ENCODE measurements around the gene ARHGAP24. TPM values are rescaled to one million over a fixed set of nuclear protein-coding genes. Genes with fewer than 3 reads are reported as not detected.

Gene ARHGAP24
- polyA plus RNA-seq, 3 donors = 12.5 to 32.0 (median 18.8) TPM

- Mint-ChIP-seq H3K4me1 (peaks cover 55% of the 10 kb centered on the region), H3K9me3 (no peaks in the 10 kb centered on the region), H3K27ac (no peak overlapping the region), H3K4me3 (peak overlapping the region in 1 of 2 donors; percentile 77), H3K36me3 (no peaks in the 10 kb centered on the region), H3K27me3 (ENCODE audit: low read depth in 3 of 3) (peaks cover 0 to 1% (median 0%) of the 10 kb centered on the region in 3 donors)
- Histone ChIP-seq H3K27me3 (ENCODE audit: control insufficient read depth in 2 of 2, insufficient read depth in 2 of 2, low read length in 2 of 2) (no peaks in the 10 kb centered on the region), H3K4me3 (replicated peaks in 1 of 3; ENCODE audit: low read depth in 2 of 3, low read length in 3 of 3) (peak overlapping the region in 1 of 3 experiments; percentile 31), H4K20me1 (ENCODE audit: insufficient read depth, low read length) (no peaks in the 10 kb centered on the region), H3K79me2 (ENCODE audit: insufficient read depth, low read length) (no peaks in the 10 kb centered on the region), H3K36me3 (replicated peaks in 1 of 2; ENCODE audit: control insufficient read depth in 1 of 2, insufficient read depth in 2 of 2, low read length in 2 of 2) (no peaks in the 10 kb centered on the region), H3K4me2 (replicated peaks; ENCODE audit: extremely low read depth, low read length, poor library complexity, severe bottlenecking) (peak overlapping the region; percentile 43), H3K4me1 (ENCODE audit: control insufficient read depth in 1 of 2, insufficient read depth in 2 of 2, low read length in 2 of 2) (peaks cover 21 to 23% of the 10 kb centered on the region in 2 donors), H3K9ac (ENCODE audit: insufficient read depth, low read length, poor library complexity, severe bottlenecking) (peak overlapping the region; percentile 15), H2AFZ (ENCODE audit: insufficient read depth, low read depth, low read length, poor library complexity, severe bottlenecking) (peak overlapping the region; percentile 53), H3K27ac (ENCODE audit: low read depth in 1 of 2, low read length in 2 of 2) (no peak overlapping the region), H3K9me3 (replicated peaks in 1 of 2; ENCODE audit: control insufficient read depth in 1 of 2, insufficient read depth in 1 of 2, low read length in 2 of 2) (no peaks in the 10 kb centered on the region)
- TF ChIP-seq CTCF (IDR thresholded peaks at IDR 0.05) = no peak
- no peak for DNase-seq
- intact Hi-C loops (cut with micrococcal nuclease) = no loop called here
- WGBS (ENCODE audit: insufficient coverage) = no CpG with 5 or more reads among the region's 4 CpGs
These were observed 557.6 kb downstream of the ARHGAP24 start for GRCh38 chr4:86032476-86033022.

- intact Hi-C loops (cut with micrococcal nuclease) = no loop called here
- Histone ChIP-seq H4K20me1 (ENCODE audit: insufficient read depth, low read length) (no peaks in the 10 kb centered on the region), H3K27ac (ENCODE audit: low read depth in 1 of 2, low read length in 2 of 2) (no peak overlapping the region), H3K4me1 (ENCODE audit: control insufficient read depth in 1 of 2, insufficient read depth in 2 of 2, low read length in 2 of 2) (peaks cover 21 to 23% of the 10 kb centered on the region in 2 donors), H3K4me2 (replicated peaks; ENCODE audit: extremely low read depth, low read length, poor library complexity, severe bottlenecking) (peak overlapping the region; percentile 43), H3K27me3 (ENCODE audit: control insufficient read depth in 2 of 2, insufficient read depth in 2 of 2, low read length in 2 of 2) (no peaks in the 10 kb centered on the region), H3K79me2 (ENCODE audit: insufficient read depth, low read length) (no peaks in the 10 kb centered on the region), H3K4me3 (replicated peaks in 1 of 3; ENCODE audit: low read depth in 2 of 3, low read length in 3 of 3) (peak overlapping the region in 1 of 3 experiments; percentile 31), H2AFZ (ENCODE audit: insufficient read depth, low read depth, low read length, poor library complexity, severe bottlenecking) (peak overlapping the region; percentile 53), H3K9ac (ENCODE audit: insufficient read depth, low read length, poor library complexity, severe bottlenecking) (peak overlapping the region; percentile 15), H3K9me3 (replicated peaks in 1 of 2; ENCODE audit: control insufficient read depth in 1 of 2, insufficient read depth in 1 of 2, low read length in 2 of 2) (no peaks in the 10 kb centered on the region), H3K36me3 (replicated peaks in 1 of 2; ENCODE audit: control insufficient read depth in 1 of 2, insufficient read depth in 2 of 2, low read length in 2 of 2) (no peaks in the 10 kb centered on the region)
- WGBS (ENCODE audit: insufficient coverage) = 0% methylated on average over 1 of the region's 4 CpGs
- Mint-ChIP-seq H3K27ac (peak overlapping the region in 1 of 7 donors; percentile 75), H3K9me3 (no peaks in the 10 kb centered on the region), H3K4me3 (peak overlapping the region; percentile 31 to 64), H3K27me3 (ENCODE audit: low read depth in 3 of 3) (no peaks in the 10 kb centered on the region), H3K4me1 (peaks cover 55% of the 10 kb centered on the region), H3K36me3 (no peaks in the 10 kb centered on the region)
- no peak for DNase-seq
- TF ChIP-seq CTCF (IDR thresholded peaks at IDR 0.05) = no peak
These were observed 558.2 kb downstream of the ARHGAP24 start for GRCh38 chr4:86033171-86033570.

All from CD14-positive monocyte (primary cell).